HepG2 (cell line): ENCODE data around the gene HOXA10.

Experiments used
- BCLAF1 ChIP-seq: fragments of 450-650 bp; IDR thresholded peaks from 2 replicates; pipeline ENCODE4 v1.6.1; 2017; ENCODE audit warnings: mild to moderate bottlenecking
- FOSL2 ChIP-seq: sonication (generic); formaldehyde crosslinking; IDR thresholded peaks from 2 replicates; pipeline ENCODE4 v1.4.0; 2020; ENCODE audit warnings: missing genetic modification reagents
- RAD51 ChIP-seq: fragments of 450-650 bp; IDR thresholded peaks from 2 replicates; pipeline ENCODE4 v1.6.1; 2016; ENCODE audit warnings: borderline replicate concordance

DNA sequence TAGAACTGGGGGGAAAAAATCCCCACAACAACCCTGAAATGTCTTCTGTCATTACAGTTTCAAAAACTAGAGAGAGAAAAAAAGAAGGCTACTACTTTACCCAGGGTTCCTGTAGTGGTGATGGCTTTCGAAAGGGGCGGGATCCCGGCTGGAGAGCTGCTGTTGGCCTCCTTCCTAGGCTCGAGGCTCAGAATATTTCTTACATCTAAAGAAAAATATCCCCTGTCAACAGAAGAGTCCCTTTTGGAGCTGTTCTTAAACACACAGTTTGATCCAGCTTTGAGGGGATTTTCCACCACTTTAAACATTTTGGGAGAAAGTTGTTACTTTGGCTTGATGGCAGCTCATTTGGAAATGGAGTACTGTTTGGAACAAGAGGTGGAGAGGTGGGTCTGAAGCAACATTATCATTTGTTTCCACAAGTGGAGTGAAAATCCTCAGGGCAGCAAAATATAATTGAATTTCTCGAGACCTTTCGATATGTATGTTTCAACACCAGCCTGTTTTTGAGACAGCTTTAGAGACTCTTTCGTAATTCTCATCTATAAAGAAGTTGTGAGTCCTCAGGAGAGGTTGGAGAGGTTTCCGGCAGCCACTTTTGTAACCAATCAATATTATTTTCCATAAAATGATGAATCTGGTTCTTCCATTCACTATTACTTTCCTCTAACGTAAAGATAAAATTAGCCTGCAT lies 20.7 kb upstream of the HOXA10 start:
- TF ChIP-seq FOSL2 (CRISPR knock-in tag) (no peak), RAD51 (no peak), BCLAF1 (no peak)
